SK-N-SH (cell line): Measurements from ENCODE around the gene CAPN7.

Experiments
- CTCF ChIP-seq: fragments of 200-600 bp; sonication (generic); IDR thresholded peaks from 2 replicates; pipeline ENCODE4 v1.6.1; 2017; ENCODE audit warnings: antibody characterized with exemption, mild to moderate bottlenecking, moderate library complexity
- EP300 ChIP-seq, 2 experiments: IDR thresholded peaks; 2 replicates each; pipeline versions ENCODE4 v1.4.0 to v1.6.1; 2012; ENCODE audit warnings: borderline replicate concordance in 1 of 2, low read depth in 1 of 2, low read length in 1 of 2
- FOXM1 ChIP-seq: IDR thresholded peaks from 2 replicates; pipeline ENCODE4 v1.4.0; 2012; ENCODE audit warnings: low read depth, mild to moderate bottlenecking
- POLR2AphosphoS5 ChIP-seq: IDR thresholded peaks from 2 replicates; pipeline ENCODE4 v1.6.1; 2012; ENCODE audit warnings: low read depth, low read length
- TAF1 ChIP-seq: IDR thresholded peaks from 2 replicates; pipeline ENCODE4 v1.6.1; 2012; ENCODE audit warnings: low read depth, mild to moderate bottlenecking, low read length, moderate library complexity, borderline replicate concordance

- no peak for TF ChIP-seq CTCF
- peak; percentile 37; the same call in 1 of the 2 replicates for TF ChIP-seq POLR2AphosphoS5
- no peak for TF ChIP-seq TAF1
- TF ChIP-seq FOXM1: no peak
- peak in 1 of 2 experiments; percentile 77; a peak in 1 of 4 replicates for TF ChIP-seq EP300 (IDR thresholded peaks at IDR 0.05; ENCODE audit: borderline replicate concordance in 1 of 2, low read depth in 1 of 2, low read length in 1 of 2)
Observed at GRCh38 chr3:15300323-15301078, 94.5 kb downstream of the CAPN7 start.
